ENCODE results near the gene CNOT11.

The CNOT11 gene

DNA sequence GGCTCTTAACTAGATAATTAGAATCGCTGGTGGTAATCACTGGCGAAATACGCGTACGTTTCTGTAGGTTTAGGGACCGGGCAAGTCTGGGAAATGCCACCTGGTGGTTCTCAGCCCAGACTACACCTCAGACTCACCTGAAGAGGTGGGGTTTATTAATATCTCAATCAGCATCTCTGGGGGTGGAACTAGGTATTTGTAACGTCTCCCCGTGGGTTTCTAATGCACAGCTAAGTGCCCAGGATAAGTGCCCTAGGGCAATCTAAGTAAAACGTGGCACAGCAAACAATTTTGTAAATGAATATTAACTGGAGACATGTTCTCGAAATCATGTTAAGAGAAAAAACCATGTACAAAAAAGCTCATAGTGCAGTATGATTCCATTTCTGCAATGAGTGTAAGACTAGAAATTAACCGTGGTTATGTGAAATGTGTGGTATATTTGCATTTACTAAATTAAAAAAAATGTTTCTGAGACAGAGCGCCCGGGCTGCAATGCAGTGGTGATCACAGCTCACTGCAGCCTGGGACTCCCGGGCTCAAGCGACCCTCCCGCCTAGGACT is 760 bp upstream of the CNOT11 start:
- peak; percentile 81 for ATAC-seq
- TF ChIP-seq ZNF8 (CRISPR knock-in tag; IDR thresholded peaks at IDR 0.05) (no peak; the same call in 1 of the 2 replicates), ZNF565 (CRISPR knock-in tag; conservative IDR thresholded peaks at IDR 0.05; ENCODE audit: low read depth) (no peak), ISL1 (CRISPR knock-in tag; IDR thresholded peaks at IDR 0.05) (no peak), TCF4 (CRISPR knock-in tag; IDR thresholded peaks at IDR 0.05; ENCODE audit: borderline replicate concordance) (no peak)
- TF ChIP-seq, protein P1, sequence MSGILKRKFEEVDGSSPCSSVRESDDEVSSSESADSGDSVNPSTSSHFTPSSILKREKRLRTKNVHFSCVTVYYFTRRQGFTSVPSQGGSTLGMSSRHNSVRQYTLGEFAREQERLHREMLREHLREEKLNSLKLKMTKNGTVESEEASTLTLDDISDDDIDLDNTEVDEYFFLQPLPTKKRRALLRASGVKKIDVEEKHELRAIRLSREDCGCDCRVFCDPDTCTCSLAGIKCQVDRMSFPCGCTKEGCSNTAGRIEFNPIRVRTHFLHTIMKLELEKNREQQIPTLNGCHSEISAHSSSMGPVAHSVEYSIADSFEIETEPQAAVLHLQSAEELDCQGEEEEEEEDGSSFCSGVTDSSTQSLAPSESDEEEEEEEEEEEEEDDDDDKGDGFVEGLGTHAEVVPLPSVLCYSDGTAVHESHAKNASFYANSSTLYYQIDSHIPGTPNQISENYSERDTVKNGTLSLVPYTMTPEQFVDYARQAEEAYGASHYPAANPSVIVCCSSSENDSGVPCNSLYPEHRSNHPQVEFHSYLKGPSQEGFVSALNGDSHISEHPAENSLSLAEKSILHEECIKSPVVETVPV (CRISPR knock-in tag; IDR thresholded peaks at IDR 0.05) = no peak
- TF ChIP-seq, protein P2, sequence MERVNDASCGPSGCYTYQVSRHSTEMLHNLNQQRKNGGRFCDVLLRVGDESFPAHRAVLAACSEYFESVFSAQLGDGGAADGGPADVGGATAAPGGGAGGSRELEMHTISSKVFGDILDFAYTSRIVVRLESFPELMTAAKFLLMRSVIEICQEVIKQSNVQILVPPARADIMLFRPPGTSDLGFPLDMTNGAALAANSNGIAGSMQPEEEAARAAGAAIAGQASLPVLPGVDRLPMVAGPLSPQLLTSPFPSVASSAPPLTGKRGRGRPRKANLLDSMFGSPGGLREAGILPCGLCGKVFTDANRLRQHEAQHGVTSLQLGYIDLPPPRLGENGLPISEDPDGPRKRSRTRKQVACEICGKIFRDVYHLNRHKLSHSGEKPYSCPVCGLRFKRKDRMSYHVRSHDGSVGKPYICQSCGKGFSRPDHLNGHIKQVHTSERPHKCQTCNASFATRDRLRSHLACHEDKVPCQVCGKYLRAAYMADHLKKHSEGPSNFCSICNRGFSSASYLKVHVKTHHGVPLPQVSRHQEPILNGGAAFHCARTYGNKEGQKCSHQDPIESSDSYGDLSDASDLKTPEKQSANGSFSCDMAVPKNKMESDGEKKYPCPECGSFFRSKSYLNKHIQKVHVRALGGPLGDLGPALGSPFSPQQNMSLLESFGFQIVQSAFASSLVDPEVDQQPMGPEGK (CRISPR knock-in tag; IDR thresholded peaks at IDR 0.05; ENCODE audit: borderline replicate concordance) = no peak

DNA sequence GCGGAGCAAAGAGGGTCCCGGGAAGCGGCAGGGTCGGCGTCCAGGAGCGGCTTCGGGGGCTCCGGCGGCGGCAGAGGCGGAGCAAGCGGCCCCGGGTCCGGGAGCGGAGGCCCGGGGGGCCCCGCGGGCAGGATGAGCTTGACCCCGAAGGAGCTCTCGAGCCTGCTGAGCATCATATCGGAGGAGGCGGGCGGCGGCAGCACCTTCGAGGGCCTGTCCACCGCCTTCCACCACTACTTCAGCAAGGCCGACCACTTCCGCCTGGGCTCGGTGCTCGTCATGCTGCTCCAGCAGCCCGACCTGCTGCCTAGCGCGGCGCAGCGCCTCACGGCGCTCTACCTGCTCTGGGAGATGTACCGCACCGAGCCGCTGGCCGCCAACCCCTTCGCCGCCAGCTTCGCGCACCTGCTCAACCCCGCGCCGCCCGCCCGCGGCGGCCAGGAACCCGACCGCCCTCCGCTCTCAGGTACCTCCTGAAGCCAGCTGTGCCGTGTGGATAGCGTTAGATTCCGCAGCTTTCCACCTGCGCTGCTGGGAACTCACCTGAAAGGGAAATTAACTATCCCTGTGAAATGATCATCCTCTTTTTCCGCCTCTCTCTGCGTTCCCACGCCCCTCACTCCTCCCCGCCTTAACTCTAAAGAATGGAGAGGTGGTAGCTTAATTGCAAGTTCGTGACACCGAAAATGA is 472 bp downstream of the CNOT11 start:
- no peak for TF ChIP-seq ZNF70 (CRISPR knock-in tag; IDR thresholded peaks at IDR 0.05)
- no peak for TF ChIP-seq TCF4 (CRISPR knock-in tag; IDR thresholded peaks at IDR 0.05; ENCODE audit: borderline replicate concordance)
- no peak for TF ChIP-seq ZC3H10 (CRISPR knock-in tag; IDR thresholded peaks at IDR 0.05)
- TF ChIP-seq ZNF565 (CRISPR knock-in tag; conservative IDR thresholded peaks at IDR 0.05; ENCODE audit: low read depth) = no peak
- TF ChIP-seq ZFP30 (CRISPR knock-in tag; IDR thresholded peaks at IDR 0.05) = no peak
- TF ChIP-seq, protein P3, sequence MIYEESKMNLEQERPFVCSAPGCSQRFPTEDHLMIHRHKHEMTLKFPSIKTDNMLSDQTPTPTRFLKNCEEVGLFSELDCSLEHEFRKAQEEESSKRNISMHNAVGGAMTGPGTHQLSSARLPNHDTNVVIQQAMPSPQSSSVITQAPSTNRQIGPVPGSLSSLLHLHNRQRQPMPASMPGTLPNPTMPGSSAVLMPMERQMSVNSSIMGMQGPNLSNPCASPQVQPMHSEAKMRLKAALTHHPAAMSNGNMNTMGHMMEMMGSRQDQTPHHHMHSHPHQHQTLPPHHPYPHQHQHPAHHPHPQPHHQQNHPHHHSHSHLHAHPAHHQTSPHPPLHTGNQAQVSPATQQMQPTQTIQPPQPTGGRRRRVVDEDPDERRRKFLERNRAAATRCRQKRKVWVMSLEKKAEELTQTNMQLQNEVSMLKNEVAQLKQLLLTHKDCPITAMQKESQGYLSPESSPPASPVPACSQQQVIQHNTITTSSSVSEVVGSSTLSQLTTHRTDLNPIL (CRISPR knock-in tag; IDR thresholded peaks at IDR 0.05; ENCODE audit: low read depth) = no peak
- no peak for TF ChIP-seq TOX (CRISPR knock-in tag; IDR thresholded peaks at IDR 0.05; ENCODE audit: borderline replicate concordance)
- TF ChIP-seq GLIS3 (CRISPR knock-in tag; IDR thresholded peaks at IDR 0.05) = no peak
- TF ChIP-seq CSDC2 (CRISPR knock-in tag; IDR thresholded peaks at IDR 0.05) = no peak
- no peak for TF ChIP-seq SNAI2 (CRISPR knock-in tag; IDR thresholded peaks at IDR 0.05)
- no peak for TF ChIP-seq ESRRG (CRISPR knock-in tag; IDR thresholded peaks at IDR 0.05)
- TF ChIP-seq ZNF8 (CRISPR knock-in tag; IDR thresholded peaks at IDR 0.05) = no peak
- TF ChIP-seq, protein P1 (CRISPR knock-in tag; IDR thresholded peaks at IDR 0.05) = no peak
- TF ChIP-seq, protein P4, sequence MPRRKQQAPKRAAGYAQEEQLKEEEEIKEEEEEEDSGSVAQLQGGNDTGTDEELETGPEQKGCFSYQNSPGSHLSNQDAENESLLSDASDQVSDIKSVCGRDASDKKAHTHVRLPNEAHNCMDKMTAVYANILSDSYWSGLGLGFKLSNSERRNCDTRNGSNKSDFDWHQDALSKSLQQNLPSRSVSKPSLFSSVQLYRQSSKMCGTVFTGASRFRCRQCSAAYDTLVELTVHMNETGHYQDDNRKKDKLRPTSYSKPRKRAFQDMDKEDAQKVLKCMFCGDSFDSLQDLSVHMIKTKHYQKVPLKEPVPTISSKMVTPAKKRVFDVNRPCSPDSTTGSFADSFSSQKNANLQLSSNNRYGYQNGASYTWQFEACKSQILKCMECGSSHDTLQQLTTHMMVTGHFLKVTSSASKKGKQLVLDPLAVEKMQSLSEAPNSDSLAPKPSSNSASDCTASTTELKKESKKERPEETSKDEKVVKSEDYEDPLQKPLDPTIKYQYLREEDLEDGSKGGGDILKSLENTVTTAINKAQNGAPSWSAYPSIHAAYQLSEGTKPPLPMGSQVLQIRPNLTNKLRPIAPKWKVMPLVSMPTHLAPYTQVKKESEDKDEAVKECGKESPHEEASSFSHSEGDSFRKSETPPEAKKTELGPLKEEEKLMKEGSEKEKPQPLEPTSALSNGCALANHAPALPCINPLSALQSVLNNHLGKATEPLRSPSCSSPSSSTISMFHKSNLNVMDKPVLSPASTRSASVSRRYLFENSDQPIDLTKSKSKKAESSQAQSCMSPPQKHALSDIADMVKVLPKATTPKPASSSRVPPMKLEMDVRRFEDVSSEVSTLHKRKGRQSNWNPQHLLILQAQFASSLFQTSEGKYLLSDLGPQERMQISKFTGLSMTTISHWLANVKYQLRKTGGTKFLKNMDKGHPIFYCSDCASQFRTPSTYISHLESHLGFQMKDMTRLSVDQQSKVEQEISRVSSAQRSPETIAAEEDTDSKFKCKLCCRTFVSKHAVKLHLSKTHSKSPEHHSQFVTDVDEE (CRISPR knock-in tag; IDR thresholded peaks at IDR 0.05) = no peak
- ATAC-seq = peak; percentile 72

DNA sequence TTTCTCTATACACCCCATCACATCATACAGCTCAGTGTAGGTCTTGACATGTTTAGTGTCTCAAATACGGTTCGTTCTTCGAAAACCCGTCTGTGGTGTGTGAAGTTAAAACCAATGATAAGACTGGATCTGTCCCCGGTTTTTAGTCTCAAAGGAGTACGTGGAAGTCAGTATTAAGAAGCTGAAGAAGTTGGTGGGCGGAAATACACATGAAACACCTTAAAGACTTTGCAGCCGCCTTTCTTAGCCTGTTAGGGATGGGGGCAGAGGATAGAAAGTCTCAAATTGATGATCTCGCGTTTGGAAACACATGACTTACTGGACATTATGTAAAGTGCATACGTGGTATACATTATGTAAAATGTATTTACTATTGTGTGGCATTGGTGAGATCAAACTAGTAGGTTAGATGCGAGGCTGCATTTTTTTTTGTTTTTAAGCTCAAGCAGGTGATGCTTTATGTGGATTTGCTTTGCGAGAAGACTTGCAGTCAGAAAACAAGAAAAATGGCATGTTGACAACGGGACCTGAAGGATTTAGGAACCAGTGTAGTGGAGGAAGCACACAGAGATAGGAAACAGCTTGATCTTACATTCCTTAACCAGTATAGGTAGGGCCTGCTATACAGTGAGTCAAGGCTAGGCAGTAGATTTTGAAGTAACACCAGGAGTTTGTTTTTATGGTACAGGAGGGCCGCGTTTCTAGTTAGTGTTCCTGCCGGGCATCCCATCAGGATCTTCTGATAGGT is 1.2 kb downstream of the CNOT11 start:
- no peak for ATAC-seq

More for the DNA sequence above, 1.2 kb downstream of the CNOT11 start:
- TF ChIP-seq, protein P4 (CRISPR knock-in tag; IDR thresholded peaks at IDR 0.05) = no peak
- no peak for TF ChIP-seq ZNF565 (CRISPR knock-in tag; conservative IDR thresholded peaks at IDR 0.05; ENCODE audit: low read depth)
- TF ChIP-seq RARB (CRISPR knock-in tag; IDR thresholded peaks at IDR 0.05) = no peak
